ENCODE data around the gene FAR2. TPM values are rescaled to one million over a fixed set of nuclear protein-coding genes. Genes with fewer than 3 reads are reported as not detected.
"Not testable (repeated sequence)": the region's sequence is repeated elsewhere in the genome, so short reads cannot be mapped to it uniquely, and the experiment has no call there.

The FAR2 gene
- total RNA-seq, 1 donor = 5.6 TPM

DNA sequence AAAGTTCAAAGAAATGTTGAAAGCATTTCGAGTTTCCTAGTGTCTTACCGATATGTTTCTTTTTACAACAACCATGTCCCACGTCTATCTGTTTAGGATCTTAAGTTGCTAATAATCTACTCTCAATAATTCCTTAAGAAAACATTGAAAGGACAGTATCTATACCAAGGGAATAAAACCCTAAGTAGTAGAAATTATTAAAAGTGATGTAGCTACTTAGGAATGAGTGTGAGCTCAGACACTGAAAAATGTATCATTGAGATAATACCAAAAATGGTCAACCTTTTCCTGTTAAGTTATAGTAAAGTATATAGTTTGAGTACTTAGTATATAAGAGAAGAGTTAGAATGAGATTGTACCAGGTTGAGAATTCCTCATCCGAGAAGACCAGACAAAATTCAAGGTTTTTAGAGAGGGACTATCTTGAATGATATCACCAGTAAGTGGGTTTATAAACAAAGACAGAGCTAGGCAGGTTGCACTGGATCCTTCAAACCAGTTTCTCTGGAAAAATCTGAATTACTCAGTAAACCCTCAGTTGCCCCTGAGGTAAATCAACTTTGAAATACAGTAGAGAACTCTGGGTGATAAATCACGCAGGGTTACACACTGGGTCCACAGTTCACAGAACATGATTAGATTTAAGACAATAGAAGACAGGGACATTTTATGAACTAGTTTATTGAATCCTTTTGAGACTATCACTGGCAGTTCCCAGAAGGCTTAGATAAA lies 135.1 kb downstream of the FAR2 start:
- no peak for TF ChIP-seq CTCF (IDR thresholded peaks at IDR 0.05; ENCODE audit: insufficient read depth, low read depth, low read length)
- H3K4me3 ChIP-seq (ENCODE audit: low read depth, low read length) = no peak overlapping the region
- no peak for DNase-seq (ENCODE audit: low read depth)

GRCh38 chr12:29286081-29286790 lies 137.2 kb downstream of the FAR2 start:
- DNase-seq (ENCODE audit: low read depth) = no peak

DNA sequence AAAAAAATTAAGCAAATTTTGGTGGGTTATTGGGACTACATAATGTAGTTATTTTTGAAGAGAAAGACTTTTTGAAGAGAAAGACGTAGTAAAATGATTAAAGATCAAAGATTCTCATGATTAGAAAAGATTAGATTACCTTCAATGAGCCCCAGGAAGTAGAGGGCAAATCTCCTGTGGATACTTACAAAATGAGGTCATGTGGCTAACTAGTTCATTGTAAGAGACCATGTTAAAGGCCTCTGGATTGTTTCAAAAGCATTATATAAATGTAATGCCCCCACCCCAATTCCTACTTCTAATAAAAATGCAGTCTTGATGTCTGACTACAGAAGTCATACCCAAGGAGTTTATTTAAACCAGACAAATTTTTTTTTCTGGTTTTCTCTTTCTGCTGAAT lies 138.5 kb downstream of the FAR2 start:
- no peak for TF ChIP-seq CTCF (IDR thresholded peaks at IDR 0.05; ENCODE audit: insufficient read depth, low read depth, low read length)
- no peak for DNase-seq (ENCODE audit: low read depth)
- no peak overlapping the region for H3K4me3 ChIP-seq (ENCODE audit: low read depth, low read length)

More at GRCh38 chr12:29286081-29286790, 137.2 kb downstream of the FAR2 start:
- no peak overlapping the region for H3K4me3 ChIP-seq (ENCODE audit: low read depth, low read length)
- TF ChIP-seq CTCF (IDR thresholded peaks at IDR 0.05; ENCODE audit: insufficient read depth, low read depth, low read length) = no peak

DNA sequence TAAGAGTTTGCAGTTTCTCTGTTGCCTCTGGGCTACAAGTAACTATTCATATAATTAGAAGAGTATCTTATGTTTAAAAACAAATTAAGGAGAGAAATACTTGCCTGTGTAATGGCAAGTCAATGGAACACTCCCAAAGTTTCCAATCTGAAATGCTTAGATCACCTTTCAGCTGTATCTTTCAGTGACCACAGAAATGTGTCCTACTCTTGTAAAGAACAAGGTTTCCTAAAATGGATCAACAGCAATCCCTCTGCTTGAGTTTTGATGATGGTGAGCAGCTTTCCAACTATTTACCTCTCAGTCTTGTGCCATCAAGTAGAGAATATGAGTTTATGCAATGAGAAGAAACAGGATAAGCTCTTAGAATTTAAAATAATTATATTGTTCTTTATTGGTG lies 139.0 kb downstream of the FAR2 start:
- DNase-seq (ENCODE audit: low read depth) = no peak
- TF ChIP-seq CTCF (IDR thresholded peaks at IDR 0.05; ENCODE audit: insufficient read depth, low read depth, low read length) = no peak
- no peak overlapping the region for H3K4me3 ChIP-seq (ENCODE audit: low read depth, low read length)

DNA sequence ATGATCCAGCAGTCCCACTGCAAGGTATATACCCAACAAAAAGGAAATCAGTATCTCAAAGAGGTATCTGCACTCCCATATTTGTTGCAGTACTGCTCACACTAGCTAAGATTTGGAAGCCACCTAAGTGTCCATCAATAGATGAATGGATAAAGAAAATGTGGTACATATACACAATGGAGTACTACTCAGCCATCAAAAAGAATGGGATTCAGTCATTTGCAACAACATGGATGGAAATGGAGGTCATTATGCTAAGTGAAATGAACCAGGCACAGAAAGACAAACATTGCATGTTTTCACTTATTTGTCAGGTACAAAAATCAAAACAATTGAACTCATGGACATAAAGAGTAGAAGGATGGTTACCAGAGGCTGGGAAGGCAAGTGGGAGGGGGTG lies 141.4 kb downstream of the FAR2 start:
- H3K4me3 ChIP-seq (ENCODE audit: low read depth, low read length); DNase-seq (ENCODE audit: low read depth): not testable (repeated sequence)

- TF ChIP-seq CTCF (IDR thresholded peaks at IDR 0.05; ENCODE audit: insufficient read depth, low read depth, low read length) = no peak
- H3K4me3 ChIP-seq (ENCODE audit: low read depth, low read length) = no peak overlapping the region
- no peak for DNase-seq (ENCODE audit: low read depth)
Measured at GRCh38 chr12:29291226-29291625, 142.1 kb downstream of the FAR2 start.

DNA sequence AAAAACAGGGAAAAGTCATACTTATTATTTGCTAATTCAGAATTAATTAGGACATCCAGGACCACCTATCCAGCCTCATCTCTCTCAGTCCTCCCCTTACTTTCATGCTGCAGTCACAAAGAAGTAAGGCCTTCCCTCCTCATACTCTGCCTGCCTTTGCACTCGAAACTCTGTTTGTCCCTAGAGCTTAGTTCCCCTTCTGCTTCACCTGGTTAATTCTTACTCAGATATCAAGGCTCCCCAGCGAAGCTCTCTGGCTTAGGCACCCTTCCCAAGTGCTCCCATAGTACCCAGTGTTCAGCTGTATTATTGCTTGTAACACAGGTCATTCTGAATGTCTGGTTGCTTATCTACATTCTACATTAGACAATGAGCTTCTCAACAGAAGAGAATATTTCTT lies 150.6 kb downstream of the FAR2 start:
- H3K4me3 ChIP-seq (ENCODE audit: low read depth, low read length) = no peak overlapping the region
- no peak for DNase-seq (ENCODE audit: low read depth)
- no peak for TF ChIP-seq CTCF (IDR thresholded peaks at IDR 0.05; ENCODE audit: insufficient read depth, low read depth, low read length)

Data from fibroblast of villous mesenchyme (primary cell).